Fibroblast of lung (primary cell): ENCODE data around the gene EXTL1.

Source experiments
- CTCF ChIP-seq, 2 donors: IDR thresholded peaks in 1 of 2; conservative IDR thresholded peaks in 1 of 2; 1 replicate in 1 of 2; 2 replicates in 1 of 2; pipeline ENCODE4 v1.5.1; 2011 to 2012; ENCODE audit warnings: low read length in 2 of 2, control low read depth in 1 of 2, inconsistent platforms in 1 of 2, low read depth in 1 of 2, mild to moderate bottlenecking in 1 of 2
- EZH2 ChIP-seq: IDR thresholded peaks from 2 replicates; pipeline ENCODE4 v1.5.1; 2012; ENCODE audit warnings: low read length, control low read depth, mild to moderate bottlenecking; ENCODE audit errors: missing control alignments

- TF ChIP-seq CTCF (conservative IDR thresholded peaks at IDR 0.05 in 1 of 2, IDR thresholded peaks at IDR 0.05 in 1 of 2; ENCODE audit: low read depth in 1 of 2, low read length in 2 of 2) = no peak
- TF ChIP-seq EZH2 = no peak
These were observed 61.6 kb downstream of the EXTL1 start for GRCh38 chr1:26083208-26083607.
